ENCODE data around the gene CDH4.

Gene CDH4

DNA sequence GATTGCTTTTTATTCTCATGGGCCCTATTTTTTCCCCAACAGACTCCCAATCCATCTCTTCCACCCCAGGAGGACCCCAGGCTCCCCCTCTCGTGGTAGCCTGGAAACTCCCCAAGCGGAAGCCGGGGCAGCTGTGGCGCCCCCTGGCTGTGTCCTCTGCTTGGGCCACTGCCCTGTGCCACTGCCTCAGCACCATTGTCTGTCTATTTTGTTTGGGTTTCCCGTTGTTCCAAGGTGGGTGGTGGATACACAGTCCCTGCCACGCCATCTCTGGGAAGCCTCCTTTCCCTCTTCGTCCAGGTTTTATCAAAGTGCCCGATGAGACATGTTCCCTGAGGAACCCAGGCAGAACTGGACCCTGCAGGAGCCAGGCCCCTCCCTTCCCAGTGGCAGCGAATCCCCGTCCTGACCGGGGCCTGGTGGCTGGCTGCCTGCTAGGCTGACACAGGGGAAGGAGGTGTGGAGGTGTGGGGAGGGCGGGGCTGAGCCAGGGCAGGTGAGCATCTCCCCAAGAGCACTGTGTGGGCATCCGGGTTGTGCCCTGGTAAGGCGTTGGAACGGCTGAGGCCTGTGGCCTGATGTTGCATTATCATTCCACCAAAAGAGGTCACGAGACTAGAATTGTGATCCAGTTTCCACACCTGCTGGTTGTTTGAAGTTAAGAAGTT is 228.2 kb downstream of the CDH4 start:
- no peak for DNase-seq (ENCODE audit: extremely low read depth in 1 of 2, low read depth in 1 of 2)

DNA sequence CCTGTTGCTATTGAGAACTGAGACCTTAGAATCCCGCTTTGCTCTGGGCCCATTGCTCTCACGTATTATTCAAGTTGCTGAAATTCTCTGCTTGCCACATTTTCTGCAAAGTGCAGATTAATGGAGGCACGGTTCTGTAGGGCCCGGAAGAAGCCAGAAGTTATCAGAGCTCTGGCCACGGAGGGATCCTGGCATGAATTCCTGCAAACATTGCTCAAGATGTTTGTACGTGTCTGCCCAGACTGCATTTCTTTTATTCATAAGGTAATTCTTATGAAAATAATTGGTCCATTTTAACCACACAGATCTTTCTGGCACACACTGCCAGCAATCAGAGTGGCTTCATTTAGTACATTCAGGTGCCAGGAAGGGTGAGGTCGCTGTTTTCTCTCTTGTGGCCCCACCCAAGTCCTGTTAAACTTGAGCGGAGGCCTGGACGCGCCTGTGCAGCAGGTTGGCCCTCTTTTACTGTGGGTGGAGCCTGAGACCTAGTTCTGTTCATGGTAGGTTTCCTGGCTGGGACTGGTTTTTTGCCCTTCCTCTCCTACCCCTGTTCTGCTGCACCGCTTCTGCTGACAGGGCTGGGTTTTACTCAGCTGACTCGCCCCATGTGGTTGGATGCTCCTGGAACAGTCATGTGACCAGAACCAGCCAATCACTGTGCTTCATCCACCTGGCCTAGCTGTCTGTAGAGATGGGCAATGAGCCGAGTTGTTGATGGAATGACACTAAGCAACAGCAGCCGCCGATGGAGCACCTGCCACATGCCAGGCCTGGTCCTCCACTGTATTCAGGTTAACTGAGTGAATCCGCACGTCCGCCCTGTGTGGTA is 230.2 kb downstream of the CDH4 start:
- DNase-seq (ENCODE audit: extremely low read depth in 1 of 2, low read depth in 1 of 2), result no peak

DNA sequence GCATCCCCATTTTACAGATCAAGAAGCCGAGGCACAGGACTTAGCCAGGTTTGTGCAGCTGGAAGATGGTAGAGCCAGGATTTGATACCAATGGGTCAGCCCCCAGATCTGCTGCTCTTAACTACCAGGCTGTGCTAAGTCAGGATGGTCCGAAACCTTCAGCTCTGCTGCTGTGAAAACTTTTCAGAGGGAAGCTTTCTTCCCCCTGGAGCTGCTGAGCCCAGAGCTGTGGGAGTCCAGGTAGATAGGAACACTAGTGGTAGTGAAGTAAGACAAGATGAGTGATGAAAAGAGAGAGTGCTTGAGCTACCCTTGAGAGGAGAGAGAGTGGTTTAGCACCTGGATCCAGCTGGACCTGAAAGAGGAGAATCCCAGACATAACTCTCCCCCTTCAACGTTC is 230.8 kb downstream of the CDH4 start:
- DNase-seq (ENCODE audit: extremely low read depth in 1 of 2, low read depth in 1 of 2), result no peak

DNA sequence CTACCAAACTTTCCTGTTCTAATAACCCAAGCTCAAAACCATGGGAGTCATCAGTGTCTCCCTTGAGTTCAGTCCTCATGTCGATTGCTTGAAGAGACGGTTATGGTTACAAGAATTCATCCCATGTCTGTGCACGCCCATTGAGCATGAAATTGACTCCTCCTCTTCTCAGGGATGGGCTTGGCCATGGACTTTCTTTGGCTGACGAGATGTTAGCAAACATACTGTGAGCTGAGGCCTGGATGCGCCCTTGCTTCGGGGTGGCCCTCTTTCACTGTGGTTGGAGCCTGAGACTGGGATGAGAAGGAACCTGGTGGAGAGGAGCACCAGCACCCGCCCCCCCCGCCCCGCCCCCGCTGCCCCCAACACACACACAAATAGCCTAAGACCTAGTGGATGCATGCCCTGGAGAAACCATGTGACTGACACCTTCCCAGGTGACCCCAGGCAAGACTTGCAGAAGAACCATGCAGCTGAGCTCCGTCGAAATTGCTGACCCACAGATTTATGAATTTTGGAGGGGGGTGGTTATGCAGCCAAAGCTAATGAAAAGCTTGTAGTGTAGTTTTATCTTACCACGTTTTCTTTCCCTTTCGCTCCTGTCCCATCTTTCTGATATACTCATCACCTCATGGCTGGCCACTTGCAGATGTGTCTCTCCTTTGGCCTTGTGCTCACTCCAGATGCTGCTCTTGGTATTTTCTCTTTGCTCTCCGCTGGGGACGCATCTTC is 231.4 kb downstream of the CDH4 start:
- DNase-seq (ENCODE audit: extremely low read depth in 1 of 2, low read depth in 1 of 2), result no peak

DNA sequence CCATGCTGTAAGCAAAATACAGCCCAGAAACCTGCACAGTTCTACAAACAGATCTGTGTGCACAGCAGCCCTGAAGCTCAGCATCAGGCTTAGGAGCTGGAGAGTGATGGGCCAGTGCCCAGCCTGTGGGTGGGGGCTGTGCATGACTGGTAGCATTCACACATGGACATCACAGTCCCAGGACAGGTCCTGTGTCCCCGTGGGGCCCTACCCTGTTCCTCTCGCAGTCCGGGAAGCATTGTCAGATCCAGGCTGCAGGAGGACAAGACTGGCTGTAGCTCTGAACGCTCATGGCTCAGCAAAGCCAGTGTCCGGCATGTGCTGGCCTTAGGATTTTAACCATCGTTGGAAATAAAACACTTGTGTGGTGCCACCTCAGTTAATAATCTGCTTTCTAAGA is 234.1 kb downstream of the CDH4 start:
- DNase-seq (ENCODE audit: extremely low read depth in 1 of 2, low read depth in 1 of 2), result no peak

DNA sequence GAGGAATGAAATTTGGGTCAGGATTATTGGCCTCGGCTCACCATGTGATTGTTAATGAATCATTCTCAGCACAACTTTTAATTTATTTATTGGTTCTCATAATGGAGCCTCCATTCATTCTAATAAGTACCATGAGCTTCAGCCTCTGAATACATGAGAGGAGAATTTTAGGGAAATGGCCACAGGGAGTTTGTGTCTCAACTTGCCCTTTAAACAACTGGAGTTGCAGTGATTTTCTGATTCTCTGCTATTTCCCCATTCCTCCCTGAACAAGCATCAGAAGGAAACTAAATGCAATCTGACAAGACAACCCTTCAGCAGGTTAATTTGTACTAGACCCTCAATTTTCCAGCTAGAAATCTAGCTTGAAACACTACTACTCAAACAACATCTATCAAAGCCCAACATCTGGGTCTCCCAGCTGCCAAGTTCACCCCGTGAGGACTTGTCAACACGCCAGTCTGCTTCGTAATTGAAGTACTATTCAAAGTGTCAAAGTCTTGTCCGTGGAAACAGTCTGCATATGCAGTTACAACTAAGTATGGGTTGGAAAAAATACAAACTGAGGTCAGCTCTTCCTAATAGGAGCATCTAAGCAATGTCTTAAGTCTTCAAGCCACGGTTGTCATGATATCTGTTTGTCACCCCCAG is 235.4 kb downstream of the CDH4 start:
- no peak for DNase-seq (ENCODE audit: extremely low read depth in 1 of 2, low read depth in 1 of 2)

DNA sequence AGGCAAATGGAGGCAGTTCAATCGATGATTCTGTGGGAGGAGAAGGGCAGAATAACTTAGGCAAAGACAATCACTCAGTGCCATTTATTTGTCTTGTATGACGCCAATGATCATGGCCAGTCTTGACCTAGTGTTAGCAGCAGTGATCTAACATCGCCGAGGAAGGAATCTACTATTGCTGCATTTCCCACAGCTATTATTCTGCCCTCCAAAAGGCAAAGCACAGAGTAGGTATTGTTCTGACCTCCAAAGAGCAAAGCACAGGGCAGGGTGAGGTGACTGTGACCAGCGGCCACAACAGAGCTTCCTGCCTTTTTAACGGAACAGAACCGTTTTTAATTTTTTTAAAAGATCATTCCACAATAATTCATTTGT is 235.9 kb downstream of the CDH4 start:
- no peak for DNase-seq (ENCODE audit: extremely low read depth in 1 of 2, low read depth in 1 of 2)

DNA sequence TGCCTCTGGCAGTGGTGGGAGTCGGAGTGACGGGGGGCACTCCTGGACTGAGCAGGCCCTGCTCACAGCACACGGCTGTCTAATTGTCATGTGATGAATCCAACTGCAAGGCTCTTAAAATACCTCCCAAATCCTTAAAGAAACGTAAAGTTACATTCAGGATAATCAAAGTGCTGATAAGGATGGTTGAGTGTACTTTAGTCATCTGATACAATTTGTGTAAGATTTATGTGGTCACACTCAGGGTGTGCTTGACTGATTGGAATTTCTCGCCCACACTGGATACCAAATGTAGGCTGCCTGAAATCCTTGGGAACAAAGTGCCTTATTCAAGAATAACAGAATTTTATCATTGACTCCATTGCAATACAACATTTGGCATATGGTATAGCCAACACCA is 238.7 kb downstream of the CDH4 start:
- no peak for DNase-seq (ENCODE audit: extremely low read depth in 1 of 2, low read depth in 1 of 2)

DNA sequence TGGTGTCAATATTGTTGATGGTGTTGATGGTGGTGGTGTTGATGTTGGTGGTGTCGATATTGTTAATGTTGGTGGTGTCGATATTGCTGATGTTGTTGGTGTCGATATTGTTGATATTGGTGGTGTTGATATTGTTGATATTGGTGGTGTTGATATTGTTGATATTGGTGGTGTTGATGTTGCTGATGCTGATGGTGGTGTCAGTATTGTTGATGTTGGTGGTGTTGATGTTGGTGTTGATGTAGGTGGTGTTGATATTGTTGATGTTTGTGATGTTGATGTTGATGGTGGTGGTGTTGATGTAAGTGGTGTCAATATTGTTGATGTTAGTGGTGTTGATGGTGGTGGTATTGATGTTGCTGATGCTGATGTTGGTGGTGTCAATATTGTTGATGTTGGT is 240.0 kb downstream of the CDH4 start:
- DNase-seq (ENCODE audit: extremely low read depth in 1 of 2, low read depth in 1 of 2), result no peak

DNA sequence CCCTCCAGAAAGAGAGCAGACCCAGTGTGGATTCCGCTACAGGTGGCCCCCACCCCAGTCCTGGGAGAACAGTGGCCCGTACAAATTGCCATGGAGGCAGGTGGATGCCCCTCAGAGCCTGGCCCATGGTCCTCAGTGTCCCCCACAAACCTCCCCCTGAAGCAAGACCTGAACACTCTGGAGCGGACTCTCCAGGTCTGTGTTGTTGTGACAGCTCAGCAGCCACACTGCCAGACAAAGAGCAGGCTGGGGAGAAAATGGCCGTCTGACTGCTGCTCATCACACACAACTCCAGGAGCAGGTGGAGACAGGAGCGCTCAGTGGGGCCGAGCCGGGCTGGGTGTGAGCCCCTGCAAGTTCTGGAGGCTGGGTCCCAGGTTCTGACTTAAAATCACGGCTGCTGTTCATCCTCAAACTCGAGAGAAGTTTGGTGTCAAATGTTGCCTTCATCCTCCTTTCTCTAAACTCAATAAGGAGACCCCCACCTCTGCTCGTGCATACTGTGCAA is 241.8 kb downstream of the CDH4 start:
- DNase-seq (ENCODE audit: extremely low read depth in 1 of 2, low read depth in 1 of 2), result no peak

DNA sequence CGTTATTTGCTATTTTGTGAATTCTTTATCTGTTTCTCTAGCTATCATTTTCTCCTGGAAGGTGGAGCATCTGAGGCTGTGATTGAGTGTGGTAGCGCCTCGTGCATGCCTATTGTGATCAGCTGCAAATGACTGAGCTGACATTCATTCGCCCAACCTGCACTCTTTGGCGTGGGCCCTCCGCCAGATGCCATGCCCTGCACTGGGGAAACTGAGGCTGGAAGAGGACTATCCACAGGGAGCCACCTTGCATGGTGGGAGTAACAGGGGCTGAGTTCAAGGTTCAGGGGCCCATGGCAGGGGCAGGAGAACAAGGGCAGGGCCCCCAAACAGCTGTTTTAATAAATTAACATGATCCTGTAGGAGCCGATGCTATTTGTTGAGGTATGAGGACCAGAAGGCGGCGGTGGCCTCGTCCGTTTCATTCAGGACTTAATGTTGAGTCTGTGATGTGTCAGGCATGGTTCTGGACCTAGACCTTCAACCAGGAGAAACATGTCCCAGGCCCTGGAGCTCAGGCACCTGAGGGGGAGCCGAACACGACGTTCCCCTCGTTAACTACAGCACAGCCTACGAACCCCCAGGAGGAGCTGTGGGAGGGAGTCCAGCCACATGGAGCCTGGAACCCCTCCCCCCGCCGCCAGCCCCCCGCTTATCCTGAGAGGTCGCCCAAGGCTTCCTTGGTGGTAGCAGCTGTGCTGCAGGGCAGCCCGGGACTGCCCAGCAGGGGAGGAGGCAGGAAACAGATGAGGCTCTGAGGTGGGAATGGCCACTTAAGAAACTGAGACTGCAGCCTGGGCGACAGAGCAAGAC is 242.9 kb downstream of the CDH4 start:
- no peak for DNase-seq (ENCODE audit: extremely low read depth in 1 of 2, low read depth in 1 of 2)

DNA sequence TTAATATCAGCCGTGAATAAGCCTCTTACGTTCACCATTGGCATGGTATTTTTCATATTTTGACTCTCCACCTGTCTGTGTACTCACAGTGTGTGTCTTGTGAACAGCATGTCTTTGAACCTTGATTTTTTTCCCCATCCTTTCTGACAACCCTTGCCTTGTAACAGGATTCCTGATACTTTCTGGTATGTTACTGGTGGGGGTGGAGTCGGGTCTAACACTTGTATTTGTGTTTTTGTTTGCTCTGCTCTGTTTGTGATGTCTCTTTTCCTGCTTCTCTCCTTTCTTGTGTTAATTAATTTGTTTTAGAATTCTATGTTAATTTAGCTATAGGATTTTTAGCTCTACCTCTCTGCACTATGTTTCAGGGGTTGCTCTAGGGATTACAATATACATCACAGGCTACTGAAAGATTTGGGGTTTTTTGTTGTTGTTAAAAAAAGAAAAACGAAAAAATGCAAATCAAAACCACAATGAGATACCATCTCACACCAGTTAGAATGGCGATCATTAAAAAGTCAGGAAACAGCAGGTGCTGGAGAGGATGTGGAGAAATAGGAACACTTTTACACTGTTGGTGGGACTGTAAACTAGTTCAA is 245.1 kb downstream of the CDH4 start:
- DNase-seq (ENCODE audit: extremely low read depth in 1 of 2, low read depth in 1 of 2), result no peak

DNA sequence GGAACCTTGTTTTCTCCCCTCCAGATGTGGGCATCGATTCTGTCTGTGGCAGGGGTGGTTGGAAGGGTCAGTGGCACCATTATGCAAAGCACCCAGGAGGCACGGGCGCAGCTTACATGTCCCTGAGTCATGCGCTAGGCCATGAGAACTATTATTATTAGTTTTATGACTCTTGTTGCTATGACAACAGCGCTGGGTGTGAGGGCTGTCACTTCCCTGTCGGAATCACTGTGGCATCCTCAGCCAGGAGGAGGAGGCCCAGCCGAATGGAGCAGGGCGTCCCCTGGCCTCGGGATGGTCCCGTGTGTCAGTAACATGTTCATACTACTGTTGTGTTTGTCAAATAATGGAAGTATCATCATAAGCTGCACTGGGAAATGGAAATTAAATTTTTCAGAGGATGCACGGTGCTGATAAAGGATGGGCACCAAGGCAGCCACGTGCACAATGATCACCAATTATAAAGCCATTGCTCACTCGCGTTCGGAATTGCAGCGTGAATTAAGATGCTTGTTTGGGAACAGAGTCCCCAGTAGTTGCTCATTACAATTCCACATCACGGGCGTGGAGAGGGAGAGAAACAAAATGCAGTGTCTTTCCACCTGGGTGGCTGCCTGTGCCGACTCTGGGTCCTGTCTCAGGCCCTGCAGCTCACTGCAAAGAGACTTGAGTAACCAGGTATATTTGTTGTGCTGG is 247.9 kb downstream of the CDH4 start:
- DNase-seq (ENCODE audit: extremely low read depth in 1 of 2, low read depth in 1 of 2), result no peak

DNA sequence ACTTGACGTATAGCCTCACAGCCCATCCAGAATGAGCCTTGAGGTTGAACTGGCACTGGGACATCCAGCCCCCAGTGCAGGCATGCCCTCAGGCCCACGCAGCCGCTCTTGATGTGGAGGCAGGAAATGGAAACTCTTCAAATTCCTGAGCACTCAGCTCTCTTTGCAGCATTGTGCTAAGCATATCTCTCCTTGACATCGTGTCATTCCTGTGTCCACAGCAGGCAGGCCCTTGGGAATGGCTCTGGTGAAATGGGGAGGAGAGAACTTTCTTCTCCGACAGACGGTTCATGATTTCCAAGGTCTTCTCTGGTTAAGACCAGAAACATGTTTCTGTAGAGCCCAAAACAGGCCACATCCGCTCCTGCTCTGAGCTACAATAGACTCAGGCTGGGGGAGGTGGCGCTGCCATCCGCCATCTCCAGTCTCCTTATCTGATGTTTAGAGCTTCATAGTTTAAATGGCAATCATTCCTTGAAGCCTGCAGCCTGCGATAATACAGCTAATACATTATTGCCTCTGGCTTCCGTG is 248.8 kb downstream of the CDH4 start:
- no peak for DNase-seq (ENCODE audit: extremely low read depth in 1 of 2, low read depth in 1 of 2)

DNA sequence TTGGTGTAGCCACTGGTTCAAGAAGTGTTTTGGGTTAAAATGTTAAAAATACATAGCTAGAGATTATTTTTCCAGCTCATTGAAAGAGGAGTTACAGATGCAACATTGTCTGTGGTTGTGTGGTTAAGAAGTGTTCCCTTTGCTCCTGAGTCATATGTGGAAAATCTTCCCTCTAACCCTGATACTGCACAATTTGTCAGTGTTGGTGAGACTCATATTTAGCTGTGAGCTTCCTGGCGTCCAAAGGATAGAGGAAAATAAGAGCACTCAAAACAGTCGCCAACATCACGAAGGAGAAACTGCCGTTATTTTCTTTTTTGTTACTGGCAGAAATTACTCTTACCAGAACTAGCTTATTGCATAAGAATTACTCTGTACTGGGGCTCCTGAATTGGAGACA is 250.4 kb downstream of the CDH4 start:
- no peak for DNase-seq (ENCODE audit: extremely low read depth in 1 of 2, low read depth in 1 of 2)

DNA sequence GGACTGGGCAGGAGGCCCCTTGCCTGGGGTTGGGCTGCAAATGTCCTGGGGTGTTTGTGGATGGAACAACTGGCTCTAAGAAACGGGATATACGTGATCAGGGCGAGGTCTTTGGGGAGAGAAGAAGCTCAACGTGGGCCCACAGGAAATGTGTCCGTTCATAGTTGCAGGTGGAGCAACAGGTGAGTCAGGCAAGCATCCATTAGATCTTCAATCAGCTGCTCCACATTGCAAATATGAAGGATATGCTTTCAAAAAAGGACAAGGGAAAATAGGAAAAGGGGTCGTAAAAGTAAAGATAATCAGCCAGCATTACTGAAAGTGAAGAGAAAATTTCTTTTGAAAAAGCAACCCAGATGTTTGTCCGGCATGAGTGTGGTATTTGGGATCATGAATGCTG is 251.0 kb downstream of the CDH4 start:
- DNase-seq (ENCODE audit: extremely low read depth in 1 of 2, low read depth in 1 of 2), result no peak

DNA sequence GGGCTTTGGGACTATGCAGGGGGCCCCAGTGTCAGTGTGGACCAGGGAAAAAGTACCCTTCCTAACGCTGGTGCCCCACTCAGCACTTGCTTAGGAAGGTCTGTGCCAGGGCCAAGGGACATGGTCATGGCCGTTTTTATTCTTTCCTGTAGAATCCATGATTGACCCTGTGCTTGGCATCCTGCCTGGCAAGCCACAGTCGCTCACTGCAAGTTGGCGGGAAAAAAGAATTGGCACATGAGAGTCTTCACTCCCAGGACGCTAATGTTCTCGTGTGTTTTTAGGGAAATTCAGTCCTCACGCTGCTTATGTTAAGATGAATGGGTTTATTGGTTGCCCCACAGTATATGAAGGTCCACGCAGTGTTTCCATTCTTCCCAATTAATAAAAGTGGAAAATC is 253.4 kb downstream of the CDH4 start:
- no peak for DNase-seq (ENCODE audit: extremely low read depth in 1 of 2, low read depth in 1 of 2)

DNA sequence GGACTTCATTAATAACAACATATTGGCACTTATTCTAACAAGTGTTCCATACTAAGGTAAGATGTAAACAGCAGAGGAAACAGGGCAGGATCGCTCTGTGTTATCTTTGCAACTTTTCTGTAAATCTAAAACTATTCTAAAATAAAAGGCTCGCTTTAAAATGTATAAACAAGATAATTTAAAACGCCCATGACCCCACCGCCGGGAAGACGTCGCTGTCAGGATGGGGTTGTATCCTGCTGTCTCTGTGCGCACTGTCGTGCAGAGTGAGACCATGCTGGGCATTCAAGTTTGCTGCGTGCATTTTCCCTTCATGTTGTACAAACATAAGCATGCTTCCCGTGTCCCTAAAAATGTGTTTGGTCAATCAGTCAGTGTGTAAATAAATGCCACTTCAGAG is 255.7 kb downstream of the CDH4 start:
- no peak for DNase-seq (ENCODE audit: extremely low read depth in 1 of 2, low read depth in 1 of 2)

Data from activated CD8-positive, alpha-beta memory T cell treated with anti-CD3 and anti-CD28 coated beads for 1 hour (primary cell).